ENCODE data around the gene CYBB.

CYBB gene

GRCh38 chrX:37779857-37780256 lies at the start of gene CYBB:
Gene CYBB (plus strand): TSS chrX:37780059. CDS start chrX:37780078, 19 bp downstream.
- Histone ChIP-seq H3K27me3 (ENCODE audit: insufficient read depth, low read length) (no peaks in the 10 kb centered on the region), H3K9me3 (ENCODE audit: insufficient read depth, low read depth, low read length) (no peaks in the 10 kb centered on the region), H3K27ac (ENCODE audit: low read length) (no peak within 1 kb of the TSS), H3K4me1 (ENCODE audit: insufficient read depth, low read length) (no peaks in the 10 kb centered on the region), H3K36me3 (ENCODE audit: insufficient read depth, low read depth, low read length) (no peaks in the 10 kb centered on the region), H3K4me3 (ENCODE audit: low read length) (no peak within 1 kb of the TSS), H3K9ac (ENCODE audit: low read depth, low read length) (no peak within 1 kb of the TSS)

- Histone ChIP-seq H3K9ac (ENCODE audit: low read depth, low read length) (no peak overlapping the region), H3K27me3 (ENCODE audit: insufficient read depth, low read length) (no peaks in the 10 kb centered on the region), H3K27ac (ENCODE audit: low read length) (no peak overlapping the region), H3K36me3 (ENCODE audit: insufficient read depth, low read depth, low read length) (no peaks in the 10 kb centered on the region), H3K4me1 (ENCODE audit: insufficient read depth, low read length) (no peaks in the 10 kb centered on the region), H3K9me3 (ENCODE audit: insufficient read depth, low read depth, low read length) (no peaks in the 10 kb centered on the region), H3K4me3 (ENCODE audit: low read length) (no peak overlapping the region)
Observed at GRCh38 chrX:37745354-37745753, 34.5 kb upstream of the CYBB start.

- no peak overlapping the region for H3K27ac ChIP-seq (ENCODE audit: low read length)
- no peaks in the 10 kb centered on the region for H3K36me3 ChIP-seq (ENCODE audit: insufficient read depth, low read depth, low read length)
- no peak overlapping the region for H3K4me3 ChIP-seq (ENCODE audit: low read length)
- no peak overlapping the region for H3K9ac ChIP-seq (ENCODE audit: low read depth, low read length)
- no peaks in the 10 kb centered on the region for H3K27me3 ChIP-seq (ENCODE audit: insufficient read depth, low read length)
- no peaks in the 10 kb centered on the region for H3K9me3 ChIP-seq (ENCODE audit: insufficient read depth, low read depth, low read length)
- H3K4me1 ChIP-seq (ENCODE audit: insufficient read depth, low read length) = no peaks in the 10 kb centered on the region
Observed at GRCh38 chrX:37745835-37746217, 34.0 kb upstream of the CYBB start.

GRCh38 chrX:37746218-37746941 lies 33.5 kb upstream of the CYBB start:
- Histone ChIP-seq H3K27me3 (ENCODE audit: insufficient read depth, low read length) (no peaks in the 10 kb centered on the region), H3K4me1 (ENCODE audit: insufficient read depth, low read length) (no peaks in the 10 kb centered on the region), H3K27ac (ENCODE audit: low read length) (no peak overlapping the region), H3K9me3 (ENCODE audit: insufficient read depth, low read depth, low read length) (no peaks in the 10 kb centered on the region), H3K9ac (ENCODE audit: low read depth, low read length) (no peak overlapping the region), H3K4me3 (ENCODE audit: low read length) (no peak overlapping the region), H3K36me3 (ENCODE audit: insufficient read depth, low read depth, low read length) (no peaks in the 10 kb centered on the region)

GRCh38 chrX:37746951-37747350 lies 32.9 kb upstream of the CYBB start:
- Histone ChIP-seq H3K4me1 (ENCODE audit: insufficient read depth, low read length) (no peaks in the 10 kb centered on the region), H3K9me3 (ENCODE audit: insufficient read depth, low read depth, low read length) (no peaks in the 10 kb centered on the region), H3K27ac (ENCODE audit: low read length) (no peak overlapping the region), H3K9ac (ENCODE audit: low read depth, low read length) (no peak overlapping the region), H3K4me3 (ENCODE audit: low read length) (no peak overlapping the region), H3K27me3 (ENCODE audit: insufficient read depth, low read length) (no peaks in the 10 kb centered on the region), H3K36me3 (ENCODE audit: insufficient read depth, low read depth, low read length) (no peaks in the 10 kb centered on the region)

GRCh38 chrX:37752281-37752680 lies 27.6 kb upstream of the CYBB start:
- Histone ChIP-seq H3K4me3 (ENCODE audit: low read length) (no peak overlapping the region), H3K4me1 (ENCODE audit: insufficient read depth, low read length) (no peaks in the 10 kb centered on the region), H3K9me3 (ENCODE audit: insufficient read depth, low read depth, low read length) (no peaks in the 10 kb centered on the region), H3K27ac (ENCODE audit: low read length) (no peak overlapping the region), H3K9ac (ENCODE audit: low read depth, low read length) (no peak overlapping the region), H3K27me3 (ENCODE audit: insufficient read depth, low read length) (no peaks in the 10 kb centered on the region), H3K36me3 (ENCODE audit: insufficient read depth, low read depth, low read length) (no peaks in the 10 kb centered on the region)

GRCh38 chrX:37752936-37753335 lies 26.9 kb upstream of the CYBB start:
- Histone ChIP-seq H3K27me3 (ENCODE audit: insufficient read depth, low read length) (no peaks in the 10 kb centered on the region), H3K9me3 (ENCODE audit: insufficient read depth, low read depth, low read length) (no peaks in the 10 kb centered on the region), H3K27ac (ENCODE audit: low read length) (no peak overlapping the region), H3K9ac (ENCODE audit: low read depth, low read length) (no peak overlapping the region), H3K4me1 (ENCODE audit: insufficient read depth, low read length) (no peaks in the 10 kb centered on the region), H3K4me3 (ENCODE audit: low read length) (no peak overlapping the region), H3K36me3 (ENCODE audit: insufficient read depth, low read depth, low read length) (no peaks in the 10 kb centered on the region)

- Histone ChIP-seq H3K27me3 (ENCODE audit: insufficient read depth, low read length) (no peaks in the 10 kb centered on the region), H3K4me3 (ENCODE audit: low read length) (no peak overlapping the region), H3K27ac (ENCODE audit: low read length) (no peak overlapping the region), H3K4me1 (ENCODE audit: insufficient read depth, low read length) (no peaks in the 10 kb centered on the region), H3K36me3 (ENCODE audit: insufficient read depth, low read depth, low read length) (no peaks in the 10 kb centered on the region), H3K9ac (ENCODE audit: low read depth, low read length) (no peak overlapping the region), H3K9me3 (ENCODE audit: insufficient read depth, low read depth, low read length) (no peaks in the 10 kb centered on the region)
Observed at GRCh38 chrX:37753384-37753783, 26.5 kb upstream of the CYBB start.

GRCh38 chrX:37754516-37754915 lies 25.3 kb upstream of the CYBB start:
- no peaks in the 10 kb centered on the region for H3K4me1 ChIP-seq (ENCODE audit: insufficient read depth, low read length)

GRCh38 chrX:37755025-37755424 lies 24.8 kb upstream of the CYBB start:
- no peak overlapping the region for H3K27ac ChIP-seq (ENCODE audit: low read length)
- H3K27me3 ChIP-seq (ENCODE audit: insufficient read depth, low read length) = no peaks in the 10 kb centered on the region
- H3K9ac ChIP-seq (ENCODE audit: low read depth, low read length) = no peak overlapping the region
- H3K9me3 ChIP-seq (ENCODE audit: insufficient read depth, low read depth, low read length) = no peaks in the 10 kb centered on the region
- H3K4me3 ChIP-seq (ENCODE audit: low read length) = no peak overlapping the region
- no peaks in the 10 kb centered on the region for H3K4me1 ChIP-seq (ENCODE audit: insufficient read depth, low read length)
- no peaks in the 10 kb centered on the region for H3K36me3 ChIP-seq (ENCODE audit: insufficient read depth, low read depth, low read length)

More at GRCh38 chrX:37754516-37754915, 25.3 kb upstream of the CYBB start:
- H3K9ac ChIP-seq (ENCODE audit: low read depth, low read length) = no peak overlapping the region
- H3K27me3 ChIP-seq (ENCODE audit: insufficient read depth, low read length) = no peaks in the 10 kb centered on the region
- no peaks in the 10 kb centered on the region for H3K36me3 ChIP-seq (ENCODE audit: insufficient read depth, low read depth, low read length)
- H3K9me3 ChIP-seq (ENCODE audit: insufficient read depth, low read depth, low read length) = no peaks in the 10 kb centered on the region
- no peak overlapping the region for H3K4me3 ChIP-seq (ENCODE audit: low read length)
- H3K27ac ChIP-seq (ENCODE audit: low read length) = no peak overlapping the region

GRCh38 chrX:37757082-37757481 lies 22.8 kb upstream of the CYBB start:
- Histone ChIP-seq H3K4me1 (ENCODE audit: insufficient read depth, low read length) (no peaks in the 10 kb centered on the region), H3K9ac (ENCODE audit: low read depth, low read length) (no peak overlapping the region), H3K36me3 (ENCODE audit: insufficient read depth, low read depth, low read length) (no peaks in the 10 kb centered on the region)

GRCh38 chrX:37759351-37759750 lies 20.5 kb upstream of the CYBB start:
- H3K9ac ChIP-seq (ENCODE audit: low read depth, low read length) = no peak overlapping the region
- H3K27ac ChIP-seq (ENCODE audit: low read length) = no peak overlapping the region

More at GRCh38 chrX:37757082-37757481, 22.8 kb upstream of the CYBB start:
- H3K9me3 ChIP-seq (ENCODE audit: insufficient read depth, low read depth, low read length) = no peaks in the 10 kb centered on the region
- H3K27ac ChIP-seq (ENCODE audit: low read length) = no peak overlapping the region
- no peak overlapping the region for H3K4me3 ChIP-seq (ENCODE audit: low read length)
- H3K27me3 ChIP-seq (ENCODE audit: insufficient read depth, low read length) = no peaks in the 10 kb centered on the region

More at GRCh38 chrX:37759351-37759750, 20.5 kb upstream of the CYBB start:
- H3K4me1 ChIP-seq (ENCODE audit: insufficient read depth, low read length) = no peaks in the 10 kb centered on the region
- H3K27me3 ChIP-seq (ENCODE audit: insufficient read depth, low read length) = no peaks in the 10 kb centered on the region
- no peaks in the 10 kb centered on the region for H3K36me3 ChIP-seq (ENCODE audit: insufficient read depth, low read depth, low read length)
- no peak overlapping the region for H3K4me3 ChIP-seq (ENCODE audit: low read length)
- H3K9me3 ChIP-seq (ENCODE audit: insufficient read depth, low read depth, low read length) = no peaks in the 10 kb centered on the region

Measured in iPS-20b (cell line).